Measurements from ENCODE around the gene KLRG1.

The KLRG1 gene

GRCh38 chr12:8989413-8989812 lies at the start of gene KLRG1:
Gene KLRG1, plus strand, starts transcription at chr12:8989546. Its CDS starts 90 bp downstream, at chr12:8989636.
- no peaks in the 10 kb centered on the region for H3F3A ChIP-seq (ENCODE audit: insufficient read depth, low read length)
- H3K27me3 ChIP-seq (ENCODE audit: insufficient read depth, low read length) = no peaks in the 10 kb centered on the region
- no peaks in the 10 kb centered on the region for H3K36me3 ChIP-seq (ENCODE audit: insufficient read depth, low read length)
- H3K4me2 ChIP-seq (ENCODE audit: low read length) = no peak within 1 kb of the TSS
- no peak within 1 kb of the TSS for H3K27ac ChIP-seq (ENCODE audit: low read depth, low read length, poor library complexity, severe bottlenecking)
- H3K9ac ChIP-seq (ENCODE audit: low read length) = no peak within 1 kb of the TSS
- H3K9me2 ChIP-seq (ENCODE audit: low read depth, low read length) = no peaks in the 10 kb centered on the region
- no peak within 1 kb of the TSS for H3K4me3 ChIP-seq (ENCODE audit: low read depth, low read length, poor library complexity, severe bottlenecking)
- no peak for TF ChIP-seq EZH2 (IDR thresholded peaks at IDR 0.05; ENCODE audit: borderline replicate concordance, low read length)
- no peaks in the 10 kb centered on the region for H3K79me2 ChIP-seq (ENCODE audit: insufficient read depth, low read length)
- H3K9me3 ChIP-seq (ENCODE audit: low read length) = no peaks in the 10 kb centered on the region
- H2AFZ ChIP-seq (ENCODE audit: low read length) = no peak within 1 kb of the TSS
- H4K20me1 ChIP-seq (ENCODE audit: insufficient read depth, low read length) = no peaks in the 10 kb centered on the region
- peaks cover 17% of the 10 kb centered on the region for H3K4me1 ChIP-seq (ENCODE audit: insufficient read depth, low read length, severe bottlenecking)

GRCh38 chr12:8941691-8942478 lies 47.5 kb upstream of the KLRG1 start:
- no peaks in the 10 kb centered on the region for H3K9me3 ChIP-seq (ENCODE audit: low read length)
- H3K79me2 ChIP-seq (ENCODE audit: insufficient read depth, low read length) = peaks cover 5% of the 10 kb centered on the region
- H3K4me3 ChIP-seq (ENCODE audit: low read depth, low read length, poor library complexity, severe bottlenecking) = no peak overlapping the region
- H3F3A ChIP-seq (ENCODE audit: insufficient read depth, low read length) = no peaks in the 10 kb centered on the region
- H3K9ac ChIP-seq (ENCODE audit: low read length) = no peak overlapping the region
- no peak overlapping the region for H3K27ac ChIP-seq (ENCODE audit: low read depth, low read length, poor library complexity, severe bottlenecking)
- peaks cover 4% of the 10 kb centered on the region for H3K4me1 ChIP-seq (ENCODE audit: insufficient read depth, low read length, severe bottlenecking)
- no peak for TF ChIP-seq CTCF (IDR thresholded peaks at IDR 0.05; ENCODE audit: low read length)
- TF ChIP-seq EZH2 (IDR thresholded peaks at IDR 0.05; ENCODE audit: borderline replicate concordance, low read length) = no peak
- no peaks in the 10 kb centered on the region for H3K27me3 ChIP-seq (ENCODE audit: insufficient read depth, low read length)
- H3K9me2 ChIP-seq (ENCODE audit: low read depth, low read length) = no peaks in the 10 kb centered on the region
- H2AFZ ChIP-seq (ENCODE audit: low read length) = no peak overlapping the region
- no peak overlapping the region for H3K4me2 ChIP-seq (ENCODE audit: low read length)
- no peaks in the 10 kb centered on the region for H4K20me1 ChIP-seq (ENCODE audit: insufficient read depth, low read length)
- peaks cover 78% of the 10 kb centered on the region for H3K36me3 ChIP-seq (ENCODE audit: insufficient read depth, low read length)

- H3K9ac ChIP-seq (ENCODE audit: low read length) = no peak overlapping the region
- no peak for TF ChIP-seq EZH2 (IDR thresholded peaks at IDR 0.05; ENCODE audit: borderline replicate concordance, low read length)
- no peak for TF ChIP-seq CTCF (IDR thresholded peaks at IDR 0.05; ENCODE audit: low read length)
- peaks cover 68% of the 10 kb centered on the region for H3K36me3 ChIP-seq (ENCODE audit: insufficient read depth, low read length)
- no peak overlapping the region for H3K27ac ChIP-seq (ENCODE audit: low read depth, low read length, poor library complexity, severe bottlenecking)
- H3K4me2 ChIP-seq (ENCODE audit: low read length) = no peak overlapping the region
- H3F3A ChIP-seq (ENCODE audit: insufficient read depth, low read length) = no peaks in the 10 kb centered on the region
- no peaks in the 10 kb centered on the region for H3K9me2 ChIP-seq (ENCODE audit: low read depth, low read length)
- H3K4me1 ChIP-seq (ENCODE audit: insufficient read depth, low read length, severe bottlenecking) = peaks cover 21% of the 10 kb centered on the region
- peaks cover 23% of the 10 kb centered on the region for H3K79me2 ChIP-seq (ENCODE audit: insufficient read depth, low read length)
- no peaks in the 10 kb centered on the region for H3K9me3 ChIP-seq (ENCODE audit: low read length)
- H2AFZ ChIP-seq (ENCODE audit: low read length) = no peak overlapping the region
- no peak overlapping the region for H3K4me3 ChIP-seq (ENCODE audit: low read depth, low read length, poor library complexity, severe bottlenecking)
- H4K20me1 ChIP-seq (ENCODE audit: insufficient read depth, low read length) = no peaks in the 10 kb centered on the region
- no peaks in the 10 kb centered on the region for H3K27me3 ChIP-seq (ENCODE audit: insufficient read depth, low read length)
Measured at GRCh38 chr12:8943565-8944186, 45.7 kb upstream of the KLRG1 start.

Data from OCI-LY1 (cell line).